Brain pericyte (primary cell): ENCODE data around the gene DNMT3L.
"Not testable (repeated sequence)": the region's sequence is repeated elsewhere in the genome, so short reads cannot be mapped to it uniquely, and the experiment has no call there.

Experiments used
- DNase-seq: peaks from one replicate; pipeline ENCODE4 v3.0.0-alpha.2; 2012; ENCODE audit warnings: low read depth, low spot score

Gene DNMT3L

GRCh38 chr21:44197156-44197516, 64.6 kb downstream of the DNMT3L start:
- DNase-seq: not testable (repeated sequence)
